Stimulated activated CD4-positive, alpha-beta T cell treated with anti-CD3 and anti-CD28 coated beads, Interleukin-12 subunit alpha, Interleukin-12 subunit beta, amount 100 ng/mL, for 24 hours (primary cell): ENCODE results near the gene CEP170B.
"Not testable (repeated sequence)": the region's sequence is repeated elsewhere in the genome, so short reads cannot be mapped to it uniquely, and the experiment has no call there.

ENCODE experiments used
- DNase-seq, 2 experiments: peaks; one replicate each; pipeline ENCODE4 v3.0.0-alpha.2; 2020; ENCODE audit warnings: low read depth in 2 of 2

The CEP170B gene

GRCh38 chr14:104891664-104892530 lies 26.8 kb downstream of the CEP170B start:
- DNase-seq, result no peak

- no peak for DNase-seq
Measured at GRCh38 chr14:104892531-104893434, 27.7 kb downstream of the CEP170B start.

- DNase-seq, result no peak
Measured at GRCh38 chr14:104893435-104894207, 28.6 kb downstream of the CEP170B start.

GRCh38 chr14:104894331-104895206 lies 29.5 kb downstream of the CEP170B start:
- no peak for DNase-seq

GRCh38 chr14:104895207-104895785 lies 30.2 kb downstream of the CEP170B start:
- DNase-seq, result no peak

GRCh38 chr14:104895786-104896661 lies 31.0 kb downstream of the CEP170B start:
- DNase-seq, result no peak

- no peak for DNase-seq
Measured at GRCh38 chr14:104897330-104898194, 32.5 kb downstream of the CEP170B start.

GRCh38 chr14:104898195-104898558 lies 33.1 kb downstream of the CEP170B start:
- DNase-seq, result no peak

- DNase-seq, result no peak
Measured at GRCh38 chr14:104898870-104899510, 33.9 kb downstream of the CEP170B start.

GRCh38 chr14:104899781-104900180 lies 34.7 kb downstream of the CEP170B start:
- DNase-seq, result no peak

- DNase-seq, result no peak
Measured at GRCh38 chr14:104900639-104901512, 35.8 kb downstream of the CEP170B start.

GRCh38 chr14:104903990-104904389 lies 38.9 kb downstream of the CEP170B start:
- no peak for DNase-seq

- DNase-seq, result not testable (repeated sequence)
Measured at GRCh38 chr14:104904650-104905578, 39.8 kb downstream of the CEP170B start.

- not testable (repeated sequence) for DNase-seq
Measured at GRCh38 chr14:104905579-104905933, 40.5 kb downstream of the CEP170B start.

- DNase-seq, result no peak
Measured at GRCh38 chr14:104908303-104908702, 43.2 kb downstream of the CEP170B start.

- DNase-seq, result no peak
Measured at GRCh38 chr14:104912053-104912452, 47.0 kb downstream of the CEP170B start.
